AML-193 (cell line): ENCODE measurements around the gene NEK9.
"Not testable (repeated sequence)": the region's sequence is repeated elsewhere in the genome, so short reads cannot be mapped to it uniquely, and the experiment has no call there.

Experiments
- DNase-seq, 2 experiments: peaks; one replicate each; lab custom pipeline; 2025; lab: John Stamatoyannopoulos, UW

The NEK9 gene

GRCh38 chr14:75126679-75127473 lies at the start of gene NEK9:
TSS of gene NEK9 (minus strand) at chr14:75127048. CDS start at chr14:75126921, 127 bp downstream.
- DNase-seq = peak; percentile 67 to 78

- peak; percentile 55 to 62 for DNase-seq
Measured at GRCh38 chr14:75176142-75176820, 49.4 kb upstream of the NEK9 start, which contains the start of gene TMED10. TSS of gene TMED10 (minus strand) at chr14:75176612. CDS start at chr14:75176579, 33 bp downstream.

GRCh38 chr14:75175677-75176141 lies 48.9 kb upstream of the NEK9 start:
- DNase-seq = no peak

GRCh38 chr14:75174066-75174465 lies 47.2 kb upstream of the NEK9 start:
- no peak for DNase-seq

- no peak for DNase-seq
Measured at GRCh38 chr14:75170772-75171171, 43.9 kb upstream of the NEK9 start.

GRCh38 chr14:75168586-75169335 lies 41.9 kb upstream of the NEK9 start:
- no peak for DNase-seq

- no peak for DNase-seq
Measured at GRCh38 chr14:75167325-75167724, 40.5 kb upstream of the NEK9 start.

GRCh38 chr14:75165586-75166391 lies 38.9 kb upstream of the NEK9 start:
- DNase-seq = no peak

- no peak for DNase-seq
Measured at GRCh38 chr14:75164809-75165208, 38.0 kb upstream of the NEK9 start.

GRCh38 chr14:75163677-75164076 lies 36.8 kb upstream of the NEK9 start:
- DNase-seq = no peak

GRCh38 chr14:75162631-75163030 lies 35.8 kb upstream of the NEK9 start:
- DNase-seq = no peak

GRCh38 chr14:75158843-75159614 lies 32.2 kb upstream of the NEK9 start:
- DNase-seq = no peak

GRCh38 chr14:75156901-75157300 lies 30.1 kb upstream of the NEK9 start:
- no peak for DNase-seq

- DNase-seq = no peak
Measured at GRCh38 chr14:75156111-75156510, 29.3 kb upstream of the NEK9 start.

- DNase-seq = no peak
Measured at GRCh38 chr14:75155169-75155568, 28.3 kb upstream of the NEK9 start.

GRCh38 chr14:75153295-75153694 lies 26.4 kb upstream of the NEK9 start:
- no peak for DNase-seq

GRCh38 chr14:75151851-75152250 lies 25.0 kb upstream of the NEK9 start:
- no peak for DNase-seq

- not testable (repeated sequence) for DNase-seq
Measured at GRCh38 chr14:75150637-75151036, 23.8 kb upstream of the NEK9 start.

GRCh38 chr14:75150150-75150549 lies 23.3 kb upstream of the NEK9 start:
- DNase-seq = no peak

- DNase-seq = peak; percentile 51 to 60
Measured at GRCh38 chr14:75147423-75148071, 20.7 kb upstream of the NEK9 start.
